H9 (cell line): ENCODE measurements around the gene PSTPIP1. TPM values are rescaled to one million over a fixed set of nuclear protein-coding genes. Genes with fewer than 3 reads are reported as not detected.

Experiments used
- DNase-seq: peaks from one replicate; pipeline ENCODE4 v3.0.0-alpha.2; 2017
- H2AFZ ChIP-seq: one replicate; pipeline ENCODE4 v1.6.1; 2013; ENCODE audit warnings: mild to moderate bottlenecking, low read length, control low read depth, moderate library complexity
- H2AK5ac ChIP-seq: 2 replicates; pipeline ENCODE4 v1.6.1; 2013; ENCODE audit warnings: low read length, control low read depth, mixed read lengths; ENCODE audit not compliant: insufficient read length
- H2BK120ac ChIP-seq: one replicate; pipeline ENCODE4 v1.6.1; 2013; ENCODE audit warnings: low read depth, mild to moderate bottlenecking, low read length, control low read depth, inconsistent platforms; ENCODE audit not compliant: poor library complexity, severe bottlenecking
- H2BK12ac ChIP-seq: 2 replicates; pipeline ENCODE4 v1.6.1; 2013; ENCODE audit warnings: low read length, control low read depth, mixed read lengths, low read depth; ENCODE audit not compliant: insufficient read length
- H2BK15ac ChIP-seq: 2 replicates; pipeline ENCODE4 v1.6.1; 2013; ENCODE audit warnings: low read depth, low read length, control low read depth
- H2BK20ac ChIP-seq: one replicate; pipeline ENCODE4 v1.6.1; 2013; ENCODE audit warnings: low read depth, mild to moderate bottlenecking, low read length, control low read depth, inconsistent platforms; ENCODE audit not compliant: poor library complexity, severe bottlenecking
- H2BK5ac ChIP-seq: 2 replicates; pipeline ENCODE4 v1.6.1; 2013; ENCODE audit warnings: low read length, control low read depth, mixed read lengths; ENCODE audit not compliant: insufficient read length
- H3K14ac ChIP-seq: 2 replicates; pipeline ENCODE4 v1.6.1; 2013; ENCODE audit warnings: low read length, control low read depth; ENCODE audit not compliant: insufficient read depth
- H3K18ac ChIP-seq: 2 replicates; pipeline ENCODE4 v1.6.1; 2013; ENCODE audit warnings: low read depth, mild to moderate bottlenecking, mixed read lengths, low read length, control low read depth; ENCODE audit not compliant: insufficient read length
- H3K23ac ChIP-seq: 2 replicates; pipeline ENCODE4 v1.6.1; 2013; ENCODE audit warnings: low read length, control low read depth, mixed read lengths, low read depth; ENCODE audit not compliant: insufficient read length
- H3K23me2 ChIP-seq: 2 replicates; pipeline ENCODE4 v1.6.1; 2013; ENCODE audit warnings: low read depth, mild to moderate bottlenecking, mixed read lengths, low read length, control low read depth; ENCODE audit not compliant: insufficient read length, poor library complexity, severe bottlenecking
- H3K27ac ChIP-seq: 2 replicates; pipeline ENCODE4 v1.5.1; 2013; ENCODE audit warnings: low read length, control low read depth, mixed read lengths, low read depth; ENCODE audit not compliant: insufficient read length
- H3K27me3 ChIP-seq: 2 replicates; pipeline ENCODE4 v1.6.1; 2013; ENCODE audit warnings: low read length, control low read depth, inconsistent platforms; ENCODE audit not compliant: insufficient read depth
- H3K4ac ChIP-seq: 2 replicates; pipeline ENCODE4 v1.6.1; 2013; ENCODE audit warnings: low read depth, mild to moderate bottlenecking, control low read depth, inconsistent platforms, low read length, moderate library complexity
- H3K4me1 ChIP-seq: 2 replicates; pipeline ENCODE4 v1.6.1; 2013; ENCODE audit warnings: low read length, control low read depth, inconsistent platforms; ENCODE audit not compliant: insufficient read depth
- H3K4me2 ChIP-seq: 2 replicates; pipeline ENCODE4 v1.6.1; 2013; ENCODE audit warnings: low read length, control low read depth, mixed read lengths; ENCODE audit not compliant: insufficient read length, insufficient read depth
- H3K56ac ChIP-seq: 2 replicates; pipeline ENCODE4 v1.6.1; 2013; ENCODE audit warnings: low read depth, mild to moderate bottlenecking, mixed read lengths, low read length, control low read depth; ENCODE audit not compliant: insufficient read length
- H3K79me1 ChIP-seq: 2 replicates; pipeline ENCODE4 v1.6.1; 2013; ENCODE audit warnings: low read depth, mild to moderate bottlenecking, moderate library complexity, low read length, control low read depth, inconsistent platforms; ENCODE audit not compliant: insufficient read depth, poor library complexity, severe bottlenecking
- H3K79me2 ChIP-seq: 2 replicates; pipeline ENCODE4 v1.6.1; 2013; ENCODE audit warnings: low read length, control low read depth, inconsistent platforms; ENCODE audit not compliant: insufficient read depth
- H3K9ac ChIP-seq: 2 replicates; pipeline ENCODE4 v1.6.1; 2013; ENCODE audit warnings: low read length, control low read depth, mixed read lengths; ENCODE audit not compliant: insufficient read length; ENCODE audit errors: extremely low read depth
- H3K9me3 ChIP-seq: one replicate; pipeline ENCODE4 v1.6.1; 2013; ENCODE audit warnings: low read depth, low read length, inconsistent platforms; ENCODE audit not compliant: control insufficient read depth
- H3T11ph ChIP-seq: one replicate; pipeline ENCODE4 v1.6.1; 2013; ENCODE audit warnings: mild to moderate bottlenecking, low read length, control low read depth, inconsistent platforms
- H4K20me1 ChIP-seq: one replicate; pipeline ENCODE4 v1.6.1; 2013; ENCODE audit not compliant: control insufficient read depth, insufficient read length, insufficient read depth
- H4K5ac ChIP-seq: 2 replicates; pipeline ENCODE4 v1.6.1; 2013; ENCODE audit warnings: low read depth, mild to moderate bottlenecking, mixed read lengths, low read length, control low read depth; ENCODE audit not compliant: insufficient read length
- H4K8ac ChIP-seq: replicated peaks from 2 replicates; pipeline ENCODE4 v1.6.1; 2013; ENCODE audit warnings: low read length, control low read depth, mixed read lengths, low read depth; ENCODE audit not compliant: insufficient read length
- H4K91ac ChIP-seq: 2 replicates; pipeline ENCODE4 v1.6.1; 2013; ENCODE audit warnings: low read depth, mild to moderate bottlenecking, moderate library complexity, mixed read lengths, low read length, control low read depth; ENCODE audit not compliant: insufficient read length
- H3K27ac Mint-ChIP-seq, 3 experiments: 2 replicates in 2 of 3; 3 replicates in 1 of 3; pipeline ENCODE4 v1.8.0; 2020 to 2021; ENCODE audit warnings: mixed read lengths in 3 of 3, mild to moderate bottlenecking in 1 of 3, moderate library complexity in 1 of 3
- H3K27me3 Mint-ChIP-seq: 2 replicates; pipeline ENCODE4 v1.8.0; 2021; ENCODE audit warnings: low read depth, mild to moderate bottlenecking, moderate library complexity, mixed read lengths
- H3K36me3 Mint-ChIP-seq, 3 experiments: 2 replicates in 2 of 3; 3 replicates in 1 of 3; pipeline ENCODE4 v1.8.0; 2020 to 2021; ENCODE audit warnings: low read depth in 3 of 3, mixed read lengths in 3 of 3; ENCODE audit not compliant: insufficient read depth in 1 of 3
- H3K4me1 Mint-ChIP-seq, 2 experiments: 2 replicates each; pipeline ENCODE4 v1.8.0; 2020; ENCODE audit warnings: mixed read lengths in 2 of 2
- H3K4me3 Mint-ChIP-seq, 2 experiments: 2 replicates in 1 of 2; 3 replicates in 1 of 2; pipeline ENCODE4 v1.8.0; 2020 to 2021; ENCODE audit warnings: mild to moderate bottlenecking in 2 of 2, mixed read lengths in 2 of 2, moderate library complexity in 1 of 2
- H3K9me3 Mint-ChIP-seq, 2 experiments: 2 replicates in 1 of 2; 3 replicates in 1 of 2; pipeline ENCODE4 v1.8.0; 2020; ENCODE audit warnings: mild to moderate bottlenecking in 2 of 2, mixed read lengths in 2 of 2, moderate library complexity in 1 of 2
- WGBS: extraction: QIAGEN DNeasy Blood & Tissue Kit; methylation state at CpG from one replicate; pipeline ENCODE4 v1.1.7; 2013; ENCODE audit warnings: missing lambda C conversion rate, low lambda C conversion rate, mixed read lengths; ENCODE audit not compliant: insufficient read length; ENCODE audit errors: extremely low coverage; 5-methylcytosine and 5-hydroxymethylcytosine counted together
- total RNA-seq: library from RNA; stranded (reverse); gene quantifications from 2 replicates; pipeline ENCODE4 v1.2.1, GENCODE V29; 2021
- TF ChIP-seq, protein P1 (sequence below): fragments of 200-600 bp; sonication (generic); conservative IDR thresholded peaks from 3 replicates; pipeline ENCODE4 v1.8.0; 2021; ENCODE audit warnings: antibody characterized with exemption, mild to moderate bottlenecking

PSTPIP1 gene
- total RNA-seq, 1 experiment from 2014 or later = 1.8 TPM

GRCh38 chr15:77024273-77025082, 29.6 kb downstream of the PSTPIP1 start:
- Histone ChIP-seq H3K9me3 (no peaks in the 10 kb centered on the region), H3T11ph (no peak overlapping the region), H2AK5ac (no peak overlapping the region), H3K27ac (no peak overlapping the region), H2BK12ac (no peak overlapping the region), H2AFZ (no peak overlapping the region), H3K23me2 (no peaks in the 10 kb centered on the region), H4K8ac (no peak overlapping the region), H3K23ac (no peak overlapping the region), H3K79me2 (no peaks in the 10 kb centered on the region), H2BK5ac (no peak overlapping the region), H3K56ac (no peak overlapping the region), H4K91ac (no peak overlapping the region), H3K9ac (no peak overlapping the region), H3K4me1 (no peaks in the 10 kb centered on the region), H3K27me3 (no peaks in the 10 kb centered on the region), H2BK120ac (no peak overlapping the region), H3K4ac (no peak overlapping the region), H2BK20ac (no peak overlapping the region), H2BK15ac (no peak overlapping the region), H3K79me1 (no peaks in the 10 kb centered on the region), H3K18ac (no peak overlapping the region), H4K5ac (no peak overlapping the region), H3K4me2 (no peak overlapping the region), H4K20me1 (no peaks in the 10 kb centered on the region), H3K14ac (no peak overlapping the region)
- WGBS = no CpG with 5 or more reads among the region's 17 CpGs
- Mint-ChIP-seq H3K36me3 (no peaks in the 10 kb centered on the region; a peak in 1 of 7 replicates), H3K4me3 (no peak overlapping the region), H3K27ac (no peak overlapping the region), H3K27me3 (peaks cover 9% of the 10 kb centered on the region), H3K4me1 (peaks cover 0 to 9% of the 10 kb centered on the region in 2 experiments; a peak in 2 of 4 replicates), H3K9me3 (no peaks in the 10 kb centered on the region)
- peak; percentile 76 for DNase-seq
- TF ChIP-seq, protein P1, sequence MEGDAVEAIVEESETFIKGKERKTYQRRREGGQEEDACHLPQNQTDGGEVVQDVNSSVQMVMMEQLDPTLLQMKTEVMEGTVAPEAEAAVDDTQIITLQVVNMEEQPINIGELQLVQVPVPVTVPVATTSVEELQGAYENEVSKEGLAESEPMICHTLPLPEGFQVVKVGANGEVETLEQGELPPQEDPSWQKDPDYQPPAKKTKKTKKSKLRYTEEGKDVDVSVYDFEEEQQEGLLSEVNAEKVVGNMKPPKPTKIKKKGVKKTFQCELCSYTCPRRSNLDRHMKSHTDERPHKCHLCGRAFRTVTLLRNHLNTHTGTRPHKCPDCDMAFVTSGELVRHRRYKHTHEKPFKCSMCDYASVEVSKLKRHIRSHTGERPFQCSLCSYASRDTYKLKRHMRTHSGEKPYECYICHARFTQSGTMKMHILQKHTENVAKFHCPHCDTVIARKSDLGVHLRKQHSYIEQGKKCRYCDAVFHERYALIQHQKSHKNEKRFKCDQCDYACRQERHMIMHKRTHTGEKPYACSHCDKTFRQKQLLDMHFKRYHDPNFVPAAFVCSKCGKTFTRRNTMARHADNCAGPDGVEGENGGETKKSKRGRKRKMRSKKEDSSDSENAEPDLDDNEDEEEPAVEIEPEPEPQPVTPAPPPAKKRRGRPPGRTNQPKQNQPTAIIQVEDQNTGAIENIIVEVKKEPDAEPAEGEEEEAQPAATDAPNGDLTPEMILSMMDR = peak; percentile 98
